Gastrocnemius medialis (tissue), 4 donors: ENCODE measurements around the gene RCOR3.

Source experiments
- POLR2A ChIP-seq, 2 donors: fragments of 450-650 bp; IDR thresholded peaks; one replicate each; pipeline ENCODE4 v1.6.1; 2017; ENCODE audit warnings: antibody characterized with exemption in 2 of 2, mild to moderate bottlenecking in 2 of 2, moderate library complexity in 2 of 2
- TF ChIP-seq, protein P1 (sequence below), 5 experiments: fragments of 450-650 bp in 3 of 5; fragments of 200-600 bp in 2 of 5; sonication (generic) in 2 of 5; IDR thresholded peaks in 4 of 5; conservative IDR thresholded peaks in 1 of 5; 1 replicate in 4 of 5; 2 replicates in 1 of 5; pipeline ENCODE4 v1.5.1; 2016 to 2019; ENCODE audit warnings: antibody characterized with exemption in 5 of 5, mild to moderate bottlenecking in 3 of 5, moderate library complexity in 3 of 5

DNA sequence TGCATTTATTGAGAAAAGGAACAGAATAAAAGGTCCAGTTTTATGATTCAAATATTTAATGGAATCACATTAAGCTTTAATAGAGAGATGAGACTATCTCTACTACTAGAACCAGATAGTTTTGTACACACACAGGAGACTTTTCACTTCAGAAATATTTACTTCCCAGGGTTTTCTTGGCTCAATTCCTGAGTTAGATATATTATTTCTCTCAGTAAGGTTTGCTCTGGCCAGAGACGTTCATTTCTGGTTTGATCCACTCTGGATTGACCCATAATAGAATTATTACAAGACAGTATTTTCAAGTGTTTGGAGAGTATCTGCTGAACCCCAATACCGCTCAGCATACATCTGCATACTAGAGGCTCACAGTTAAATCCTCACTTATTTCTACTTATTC, 1.3 kb upstream of the RCOR3 start:
- TF ChIP-seq, protein P1, sequence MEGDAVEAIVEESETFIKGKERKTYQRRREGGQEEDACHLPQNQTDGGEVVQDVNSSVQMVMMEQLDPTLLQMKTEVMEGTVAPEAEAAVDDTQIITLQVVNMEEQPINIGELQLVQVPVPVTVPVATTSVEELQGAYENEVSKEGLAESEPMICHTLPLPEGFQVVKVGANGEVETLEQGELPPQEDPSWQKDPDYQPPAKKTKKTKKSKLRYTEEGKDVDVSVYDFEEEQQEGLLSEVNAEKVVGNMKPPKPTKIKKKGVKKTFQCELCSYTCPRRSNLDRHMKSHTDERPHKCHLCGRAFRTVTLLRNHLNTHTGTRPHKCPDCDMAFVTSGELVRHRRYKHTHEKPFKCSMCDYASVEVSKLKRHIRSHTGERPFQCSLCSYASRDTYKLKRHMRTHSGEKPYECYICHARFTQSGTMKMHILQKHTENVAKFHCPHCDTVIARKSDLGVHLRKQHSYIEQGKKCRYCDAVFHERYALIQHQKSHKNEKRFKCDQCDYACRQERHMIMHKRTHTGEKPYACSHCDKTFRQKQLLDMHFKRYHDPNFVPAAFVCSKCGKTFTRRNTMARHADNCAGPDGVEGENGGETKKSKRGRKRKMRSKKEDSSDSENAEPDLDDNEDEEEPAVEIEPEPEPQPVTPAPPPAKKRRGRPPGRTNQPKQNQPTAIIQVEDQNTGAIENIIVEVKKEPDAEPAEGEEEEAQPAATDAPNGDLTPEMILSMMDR (IDR thresholded peaks at IDR 0.05 in 4 of 5, conservative IDR thresholded peaks at IDR 0.05 in 1 of 5): no peak
- TF ChIP-seq POLR2A (IDR thresholded peaks at IDR 0.05): no peak
